Osteocyte (in vitro differentiated cells): ENCODE data around the gene LIMCH1. TPM values are rescaled to one million over a fixed set of nuclear protein-coding genes. Genes with fewer than 3 reads are reported as not detected.

Experiments used
- DNase-seq: peaks from one replicate; pipeline ENCODE4 v3.0.0; 2021; ENCODE audit warnings: mixed read lengths; ENCODE audit not compliant: unreplicated experiment; ENCODE audit errors: extremely low spot score
- H3K27ac Mint-ChIP-seq: one replicate; pipeline ENCODE4 v1.8.0; 2021; ENCODE audit warnings: mild to moderate bottlenecking, mixed read lengths; ENCODE audit not compliant: unreplicated experiment
- H3K27me3 Mint-ChIP-seq: one replicate; pipeline ENCODE4 v1.8.0; 2021; ENCODE audit warnings: mixed read lengths; ENCODE audit not compliant: unreplicated experiment
- H3K36me3 Mint-ChIP-seq: one replicate; pipeline ENCODE4 v1.8.0; 2021; ENCODE audit warnings: mixed read lengths; ENCODE audit not compliant: unreplicated experiment
- H3K4me1 Mint-ChIP-seq: one replicate; pipeline ENCODE4 v1.8.0; 2021; ENCODE audit warnings: mixed read lengths; ENCODE audit not compliant: unreplicated experiment
- H3K4me3 Mint-ChIP-seq: one replicate; pipeline ENCODE4 v1.8.0; 2021; ENCODE audit warnings: mild to moderate bottlenecking, moderate library complexity, mixed read lengths; ENCODE audit not compliant: unreplicated experiment
- H3K9me3 Mint-ChIP-seq: one replicate; pipeline ENCODE4 v1.8.0; 2021; ENCODE audit warnings: mixed read lengths; ENCODE audit not compliant: unreplicated experiment
- total RNA-seq: library from RNA; stranded (reverse); gene quantifications from 2 replicates; pipeline ENCODE4 v1.2.1, GENCODE V29; 2021
- TF ChIP-seq, protein P1 (sequence below): fragments of 200-600 bp; sonication (generic); IDR thresholded peaks from 2 replicates; pipeline ENCODE4 v1.5.0; 2021; ENCODE audit warnings: antibody characterized with exemption, mild to moderate bottlenecking, moderate library complexity

LIMCH1 gene
- total RNA-seq, 1 donor from 2014 or later, result 0.43 TPM

DNA sequence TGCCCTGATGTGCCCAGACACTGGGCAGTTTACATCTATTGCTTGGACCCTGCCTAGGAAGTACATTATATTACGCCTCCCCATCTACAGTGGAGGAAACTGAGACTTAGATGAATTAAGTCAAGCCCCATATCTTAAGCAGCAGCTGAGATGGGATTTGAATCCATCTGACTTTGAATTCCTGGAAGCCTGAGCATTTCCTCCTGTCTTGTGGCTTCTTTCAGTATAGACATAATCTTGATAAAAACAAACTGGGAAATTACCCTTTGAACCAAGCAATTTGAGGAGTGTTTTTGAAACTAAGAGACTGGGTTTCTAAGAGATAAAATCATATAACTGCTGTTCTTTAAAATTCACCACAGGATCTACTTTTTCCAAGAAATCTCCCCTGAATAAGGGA lies 18.6 kb downstream of the LIMCH1 start:
- TF ChIP-seq, protein P1, sequence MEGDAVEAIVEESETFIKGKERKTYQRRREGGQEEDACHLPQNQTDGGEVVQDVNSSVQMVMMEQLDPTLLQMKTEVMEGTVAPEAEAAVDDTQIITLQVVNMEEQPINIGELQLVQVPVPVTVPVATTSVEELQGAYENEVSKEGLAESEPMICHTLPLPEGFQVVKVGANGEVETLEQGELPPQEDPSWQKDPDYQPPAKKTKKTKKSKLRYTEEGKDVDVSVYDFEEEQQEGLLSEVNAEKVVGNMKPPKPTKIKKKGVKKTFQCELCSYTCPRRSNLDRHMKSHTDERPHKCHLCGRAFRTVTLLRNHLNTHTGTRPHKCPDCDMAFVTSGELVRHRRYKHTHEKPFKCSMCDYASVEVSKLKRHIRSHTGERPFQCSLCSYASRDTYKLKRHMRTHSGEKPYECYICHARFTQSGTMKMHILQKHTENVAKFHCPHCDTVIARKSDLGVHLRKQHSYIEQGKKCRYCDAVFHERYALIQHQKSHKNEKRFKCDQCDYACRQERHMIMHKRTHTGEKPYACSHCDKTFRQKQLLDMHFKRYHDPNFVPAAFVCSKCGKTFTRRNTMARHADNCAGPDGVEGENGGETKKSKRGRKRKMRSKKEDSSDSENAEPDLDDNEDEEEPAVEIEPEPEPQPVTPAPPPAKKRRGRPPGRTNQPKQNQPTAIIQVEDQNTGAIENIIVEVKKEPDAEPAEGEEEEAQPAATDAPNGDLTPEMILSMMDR, result no peak
- H3K9me3 Mint-ChIP-seq, result no peaks in the 10 kb centered on the region
- DNase-seq, result no peak
- no peak overlapping the region for H3K4me3 Mint-ChIP-seq
- peaks cover 33% of the 10 kb centered on the region for H3K27me3 Mint-ChIP-seq
- no peak overlapping the region for H3K27ac Mint-ChIP-seq
- no peaks in the 10 kb centered on the region for H3K36me3 Mint-ChIP-seq
- H3K4me1 Mint-ChIP-seq, result no peaks in the 10 kb centered on the region

GRCh38 chr4:41559940-41560516 lies 22.1 kb downstream of the LIMCH1 start:
- peaks cover 40% of the 10 kb centered on the region for H3K27me3 Mint-ChIP-seq
- H3K9me3 Mint-ChIP-seq, result no peaks in the 10 kb centered on the region
- TF ChIP-seq, protein P1, result no peak
- DNase-seq, result no peak
- no peaks in the 10 kb centered on the region for H3K4me1 Mint-ChIP-seq
- H3K36me3 Mint-ChIP-seq, result no peaks in the 10 kb centered on the region
- no peak overlapping the region for H3K27ac Mint-ChIP-seq
- H3K4me3 Mint-ChIP-seq, result no peak overlapping the region

- no peak for DNase-seq
- no peak overlapping the region for H3K4me3 Mint-ChIP-seq
- H3K4me1 Mint-ChIP-seq, result no peaks in the 10 kb centered on the region
- no peaks in the 10 kb centered on the region for H3K9me3 Mint-ChIP-seq
- TF ChIP-seq, protein P1, result no peak
- no peaks in the 10 kb centered on the region for H3K36me3 Mint-ChIP-seq
- peaks cover 40% of the 10 kb centered on the region for H3K27me3 Mint-ChIP-seq
- H3K27ac Mint-ChIP-seq, result no peak overlapping the region
Measured at GRCh38 chr4:41561244-41561643, 23.3 kb downstream of the LIMCH1 start.

GRCh38 chr4:41567186-41567585 lies 29.2 kb downstream of the LIMCH1 start:
- no peak overlapping the region for H3K27ac Mint-ChIP-seq

GRCh38 chr4:41568363-41568762 lies 30.4 kb downstream of the LIMCH1 start:
- H3K4me1 Mint-ChIP-seq, result no peaks in the 10 kb centered on the region
- H3K36me3 Mint-ChIP-seq, result no peaks in the 10 kb centered on the region
- TF ChIP-seq, protein P1, result no peak
- H3K4me3 Mint-ChIP-seq, result no peak overlapping the region
- no peak for DNase-seq
- H3K27ac Mint-ChIP-seq, result no peak overlapping the region
- H3K9me3 Mint-ChIP-seq, result no peaks in the 10 kb centered on the region
- H3K27me3 Mint-ChIP-seq, result peaks cover 6% of the 10 kb centered on the region

More at GRCh38 chr4:41567186-41567585, 29.2 kb downstream of the LIMCH1 start:
- no peaks in the 10 kb centered on the region for H3K4me1 Mint-ChIP-seq
- no peaks in the 10 kb centered on the region for H3K9me3 Mint-ChIP-seq
- H3K4me3 Mint-ChIP-seq, result no peak overlapping the region
- DNase-seq, result no peak
- H3K27me3 Mint-ChIP-seq, result peaks cover 14% of the 10 kb centered on the region
- TF ChIP-seq, protein P1, result no peak
- H3K36me3 Mint-ChIP-seq, result no peaks in the 10 kb centered on the region
